GM21737 (cell line): Measurements from ENCODE around the gene RAI1.

ENCODE experiments used
- ATAC-seq: cut with Tn5 transposase; IDR thresholded peaks from one replicate; pipeline ENCODE4 v1.9.1; 2021; ENCODE audit warnings: mild to moderate bottlenecking, moderate library complexity; ENCODE audit not compliant: unreplicated experiment

Gene RAI1

GRCh38 chr17:17762744-17763105 is 81.5 kb downstream of the RAI1 start:
- no peak for ATAC-seq

- no peak for ATAC-seq
Measured at GRCh38 chr17:17763136-17763535, 81.9 kb downstream of the RAI1 start.

GRCh38 chr17:17763734-17764133 is 82.5 kb downstream of the RAI1 start:
- no peak for ATAC-seq

DNA sequence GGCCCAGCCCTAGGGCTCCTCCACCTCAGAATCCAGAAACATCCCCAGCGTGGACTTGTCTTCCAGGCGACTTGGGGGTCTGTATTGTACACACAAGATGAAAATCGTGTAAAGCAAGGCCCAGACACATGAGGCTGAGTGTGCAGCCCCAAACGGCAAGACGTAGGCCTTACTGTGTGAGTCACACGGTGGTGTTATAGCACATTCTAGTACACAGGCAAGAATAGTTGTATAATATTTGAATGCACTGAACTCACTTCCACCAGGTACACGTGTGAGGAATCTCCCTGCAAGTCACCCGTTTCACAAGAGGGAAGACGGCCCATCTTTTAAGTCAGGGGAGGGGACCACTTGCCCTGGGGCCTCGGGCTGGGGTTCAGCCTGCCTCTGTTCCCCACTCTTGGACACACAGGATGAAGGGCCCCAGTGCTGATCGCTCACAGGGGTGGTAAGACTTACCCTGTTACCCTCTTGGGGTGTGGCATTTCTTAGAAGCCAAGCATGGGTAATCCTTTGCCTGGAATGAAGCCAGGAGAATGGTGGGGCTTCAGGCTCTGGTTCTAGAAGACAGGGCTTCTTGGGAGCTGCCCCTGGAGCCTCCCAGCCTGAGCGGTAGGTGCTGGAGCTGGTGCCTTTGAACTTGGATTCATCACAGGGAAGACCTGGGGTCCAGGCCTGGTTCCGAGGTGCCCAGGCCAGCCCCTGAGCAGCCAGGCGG is 84.3 kb downstream of the RAI1 start:
- ATAC-seq = no peak

- ATAC-seq = peak; percentile 45
Measured at GRCh38 chr17:17766077-17766743, 85.0 kb downstream of the RAI1 start.

- ATAC-seq = no peak
Measured at GRCh38 chr17:17766744-17767120, 85.5 kb downstream of the RAI1 start.

- no peak for ATAC-seq
Measured at GRCh38 chr17:17767154-17767869, 86.1 kb downstream of the RAI1 start.

GRCh38 chr17:17767887-17768418 is 86.7 kb downstream of the RAI1 start:
- ATAC-seq = no peak

DNA sequence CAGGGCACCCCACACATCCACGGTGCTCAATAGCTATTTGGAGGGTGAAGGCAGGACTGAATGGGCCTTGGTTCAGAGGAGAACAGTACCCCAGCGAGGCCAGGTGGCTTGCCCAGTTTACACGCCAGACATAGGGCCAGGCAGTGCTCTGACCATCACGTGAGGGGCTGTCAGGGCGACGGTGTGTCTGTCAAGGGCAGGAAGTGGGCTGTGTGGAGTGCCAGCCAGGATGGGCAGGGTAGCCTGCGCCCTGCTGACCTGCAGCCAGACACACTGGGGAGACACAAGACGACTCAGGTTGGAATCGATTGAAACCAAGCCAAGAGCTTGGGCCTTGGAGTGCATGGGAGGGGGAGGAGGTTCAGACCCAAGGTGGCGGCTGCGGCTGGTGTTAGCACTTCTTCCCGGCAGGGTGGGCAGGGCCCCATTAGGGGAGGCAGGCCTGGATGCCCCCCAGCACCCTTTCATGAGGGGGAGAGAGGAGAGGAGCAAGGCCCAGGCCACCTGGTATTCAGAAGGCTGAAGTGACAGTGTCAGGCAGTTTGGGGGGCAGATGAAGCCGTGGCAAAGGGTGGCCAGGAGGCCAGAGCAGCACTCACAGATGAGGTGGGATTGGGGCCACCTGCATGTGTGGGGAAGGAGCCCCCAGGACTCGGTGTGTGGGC is 87.3 kb downstream of the RAI1 start:
- ATAC-seq = no peak

DNA sequence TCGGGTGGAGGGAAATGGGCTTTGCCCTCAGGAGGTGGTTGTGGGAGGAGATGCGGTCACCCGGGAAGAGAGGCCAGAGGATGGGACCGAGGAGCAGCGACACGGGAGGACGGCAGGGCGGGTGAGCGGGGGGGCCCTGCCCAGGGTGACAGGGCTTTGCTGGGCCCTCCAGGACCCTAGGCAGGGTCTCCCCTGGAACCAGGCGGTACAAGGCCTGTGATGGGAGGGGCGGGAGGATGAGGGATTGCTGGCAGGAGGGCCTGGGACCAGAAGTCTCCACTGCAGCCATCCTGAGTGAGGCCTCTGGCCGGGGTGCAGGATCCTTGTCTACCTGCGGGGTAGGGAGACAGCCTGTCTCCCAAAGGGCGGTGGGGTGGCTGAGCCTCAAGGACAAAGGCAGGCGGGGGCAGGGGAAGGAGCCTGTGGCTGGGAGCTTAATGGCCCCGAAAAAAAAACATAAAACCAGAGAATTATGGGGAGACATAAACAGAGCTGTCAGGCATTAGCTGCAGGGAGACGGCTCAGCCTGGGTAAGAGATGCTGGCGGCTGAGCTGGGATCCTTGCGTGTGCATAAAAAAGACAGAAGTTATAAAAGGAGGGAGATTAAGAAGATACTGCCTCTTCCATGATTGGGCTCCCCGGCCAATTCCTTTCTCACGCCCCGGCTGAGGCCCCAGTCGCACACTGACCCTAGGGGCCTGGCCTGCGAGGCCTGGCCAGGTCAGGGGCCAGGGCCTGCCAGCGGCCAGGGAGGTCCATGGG is 88.8 kb downstream of the RAI1 start:
- ATAC-seq = no peak

GRCh38 chr17:17770632-17771044 is 89.4 kb downstream of the RAI1 start:
- ATAC-seq = no peak

DNA sequence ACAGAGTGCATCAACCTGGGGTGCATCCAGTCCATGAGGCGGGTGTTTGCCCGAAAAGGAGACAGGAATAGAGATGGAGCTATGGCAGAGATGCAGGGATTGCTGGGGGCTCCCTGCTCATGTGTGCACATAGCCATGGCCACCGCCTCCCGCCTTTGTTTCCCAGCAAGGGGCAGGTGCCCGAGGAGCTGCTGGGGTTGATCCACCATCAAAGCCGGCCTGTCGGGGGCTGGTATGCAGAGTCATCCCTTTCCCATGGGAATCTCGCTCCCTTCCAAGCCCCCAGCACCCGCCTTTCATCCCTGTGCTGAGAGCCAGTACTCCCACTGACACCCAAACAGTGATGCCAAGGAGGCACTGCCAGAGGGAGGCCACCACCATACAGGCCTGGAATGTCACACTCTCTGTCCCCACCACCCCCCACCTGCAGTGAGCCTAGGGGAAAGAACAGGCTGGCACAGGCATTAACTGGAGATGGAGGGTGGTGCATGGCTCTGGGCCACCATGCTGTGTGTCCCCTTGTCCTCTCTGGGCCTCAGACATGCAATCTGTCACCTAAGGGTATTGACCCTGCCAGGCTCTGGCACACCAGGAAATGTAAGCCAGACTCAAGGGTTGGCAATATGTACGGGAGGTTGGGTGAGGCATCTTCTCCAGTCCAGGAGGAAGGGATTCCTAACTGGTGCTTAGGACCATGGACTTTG is 90.4 kb downstream of the RAI1 start:
- ATAC-seq = no peak

DNA sequence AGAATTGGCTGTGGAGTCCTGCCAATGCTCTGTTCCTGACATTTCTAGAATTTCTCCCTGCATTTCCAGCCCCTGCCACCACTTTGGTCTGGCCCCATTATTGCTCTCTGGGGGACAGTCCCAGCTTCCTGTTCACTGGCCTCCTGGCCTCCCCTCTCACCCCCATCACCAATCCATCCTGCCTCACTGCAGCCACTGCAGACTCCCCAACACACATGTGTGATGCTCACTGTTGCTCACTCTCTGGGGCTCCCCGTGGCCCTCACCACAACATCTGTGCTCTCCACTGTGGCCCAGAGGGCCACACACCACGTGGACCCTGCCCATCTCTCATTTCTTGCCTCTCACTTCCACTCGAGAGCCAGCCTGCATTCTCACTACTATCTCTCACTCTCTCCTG is 91.0 kb downstream of the RAI1 start:
- ATAC-seq = no peak

- no peak for ATAC-seq
Measured at GRCh38 chr17:17774009-17774881, 93.0 kb downstream of the RAI1 start.

DNA sequence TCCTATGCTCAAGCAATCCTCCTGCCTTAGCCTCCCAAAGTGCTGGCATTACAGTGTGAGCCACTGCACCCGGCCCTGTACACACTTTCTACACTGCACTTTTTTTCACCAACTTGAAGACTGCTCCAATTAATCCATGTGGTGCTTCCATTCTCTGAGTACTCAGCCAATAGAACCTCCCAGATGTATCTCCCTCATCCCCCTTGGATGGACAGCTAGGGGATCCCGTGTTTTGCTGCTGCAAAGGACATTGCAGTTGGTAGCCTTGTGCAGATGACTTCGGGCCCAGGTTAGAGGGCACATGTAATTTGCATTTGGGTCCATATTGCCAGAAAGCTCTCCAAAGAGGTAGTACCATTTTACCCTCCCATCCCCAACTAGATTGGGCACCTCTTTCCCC is 95.6 kb downstream of the RAI1 start:
- ATAC-seq = no peak

DNA sequence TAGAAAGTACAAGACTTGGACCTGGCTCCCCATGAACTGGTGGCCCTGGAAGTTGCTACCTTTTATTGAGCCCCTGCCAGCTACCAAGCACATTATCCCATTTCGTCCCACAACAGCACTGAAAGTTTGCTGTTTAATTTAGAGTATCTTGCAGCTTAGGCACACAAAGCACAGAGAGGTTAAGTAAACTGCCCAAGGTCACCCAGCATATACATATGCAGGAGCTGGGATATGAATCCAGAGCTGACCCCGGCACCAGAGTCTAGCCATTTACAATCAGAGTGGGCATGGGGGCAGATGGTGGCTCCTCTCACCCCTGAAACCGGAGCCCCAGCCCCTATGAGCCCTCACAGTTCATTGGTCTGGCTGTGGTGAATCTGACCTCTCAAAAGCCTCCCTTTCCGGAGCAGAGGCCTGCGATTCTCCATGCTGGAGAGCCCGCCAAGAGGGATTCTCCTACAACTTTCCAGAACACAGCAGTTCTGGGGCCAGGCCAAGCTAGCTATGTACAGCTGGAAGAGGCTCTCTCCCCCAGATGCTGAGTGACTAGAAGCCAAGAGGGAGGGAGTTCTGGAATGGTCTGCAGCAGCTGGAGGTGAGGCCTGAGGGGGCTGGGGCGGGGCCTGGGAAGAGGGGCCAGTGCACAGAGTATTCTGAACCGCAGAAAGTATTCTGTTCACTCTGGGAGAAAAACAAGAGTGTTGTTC is 97.2 kb downstream of the RAI1 start:
- no peak for ATAC-seq

DNA sequence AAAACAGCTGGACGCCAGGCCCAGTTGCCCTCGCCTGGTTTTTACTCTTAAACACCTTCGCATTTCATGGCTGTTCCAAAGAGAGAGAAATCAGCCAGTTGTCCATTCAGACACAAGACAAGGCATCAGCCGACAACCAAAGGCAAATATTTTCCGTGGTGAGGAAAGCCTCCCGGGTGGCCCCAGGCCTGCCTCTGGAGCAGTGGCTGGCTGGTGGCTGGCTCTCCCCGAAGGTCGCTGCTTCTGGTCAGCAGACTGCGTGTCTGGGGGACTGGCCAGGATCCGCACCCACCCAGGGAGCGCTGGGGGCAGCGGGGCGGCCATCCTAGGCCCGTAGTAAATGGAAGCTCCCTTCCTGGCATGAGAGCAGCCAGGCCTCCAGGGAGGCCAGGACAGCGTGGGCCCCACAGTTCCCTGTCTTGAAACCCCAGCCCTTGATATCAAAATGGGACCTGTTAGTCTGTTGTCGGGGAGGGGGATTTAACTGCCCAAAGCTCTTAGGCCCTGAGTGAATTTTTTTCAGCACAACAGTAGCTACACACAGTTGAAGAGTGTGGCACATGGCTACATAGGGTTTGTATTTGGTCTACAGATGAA is 97.9 kb downstream of the RAI1 start:
- ATAC-seq = no peak
